Measurements from ENCODE around the gene KYNU. TPM values are rescaled to one million over a fixed set of nuclear protein-coding genes. Genes with fewer than 3 reads are reported as not detected.
"Not testable (repeated sequence)": the region's sequence is repeated elsewhere in the genome, so short reads cannot be mapped to it uniquely, and the experiment has no call there.

KYNU gene
- total RNA-seq, 1 experiment from 2014 or later, result 55.7 TPM

GRCh38 chr2:143085125-143085784 is 207.8 kb downstream of the KYNU start:
- BruUV-seq (replicated peaks), result no TSS peak
- CTCF ChIA-PET, result no interaction called here
- no peak overlapping the region for H3K4me2 ChIP-seq
- no peak for DNase-seq
- no peaks in the 10 kb centered on the region for H3K27me3 ChIP-seq (ENCODE audit: insufficient read depth, low read depth)
- H3K9me3 ChIP-seq (ENCODE audit: insufficient read depth, low read depth), result no peaks in the 10 kb centered on the region
- POLR2A ChIA-PET (ENCODE audit: unreplicated experiment), result no interaction called here
- H3K36me3 ChIP-seq (ENCODE audit: low read depth), result no peaks in the 10 kb centered on the region
- H3K79me2 ChIP-seq (ENCODE audit: low read depth), result no peaks in the 10 kb centered on the region
- TF ChIP-seq EZH2 (IDR thresholded peaks at IDR 0.05; ENCODE audit: low read depth) (no peak), CTCF (conservative IDR thresholded peaks at IDR 0.05) (no peak)
- no peak overlapping the region for H3K4me3 ChIP-seq
- intact Hi-C loops (cut with micrococcal nuclease; ENCODE audit: unreplicated experiment), result no loop called here
- no peaks in the 10 kb centered on the region for H4K20me1 ChIP-seq (ENCODE audit: insufficient read depth)
- no peak overlapping the region for H3K27ac ChIP-seq
- no peak overlapping the region for H2AFZ ChIP-seq
- H3F3A ChIP-seq (ENCODE audit: insufficient read depth, low read depth), result no peaks in the 10 kb centered on the region
- H3K4me1 ChIP-seq (replicated peaks; ENCODE audit: insufficient read depth), result 0 out of 2 replicates have a peak, but pooled peaks cover 5% of the 10 kb centered on the region
- H3K9me2 ChIP-seq (ENCODE audit: insufficient read depth), result no peaks in the 10 kb centered on the region

GRCh38 chr2:143087033-143087432 is 209.6 kb downstream of the KYNU start:
- intact Hi-C loops (cut with micrococcal nuclease; ENCODE audit: unreplicated experiment), result no loop called here
- Histone ChIP-seq H3K4me1 (replicated peaks; ENCODE audit: insufficient read depth) (0 out of 2 replicates have a peak, but pooled peaks cover 5% of the 10 kb centered on the region), H3F3A (ENCODE audit: insufficient read depth, low read depth) (no peaks in the 10 kb centered on the region), H4K20me1 (ENCODE audit: insufficient read depth) (no peaks in the 10 kb centered on the region), H3K79me2 (ENCODE audit: low read depth) (no peaks in the 10 kb centered on the region), H2AFZ (no peak overlapping the region), H3K27ac (no peak overlapping the region), H3K9me3 (ENCODE audit: insufficient read depth, low read depth) (no peaks in the 10 kb centered on the region), H3K9me2 (ENCODE audit: insufficient read depth) (no peaks in the 10 kb centered on the region), H3K4me3 (no peak overlapping the region), H3K4me2 (no peak overlapping the region), H3K27me3 (ENCODE audit: insufficient read depth, low read depth) (no peaks in the 10 kb centered on the region), H3K36me3 (ENCODE audit: low read depth) (no peaks in the 10 kb centered on the region)
- CTCF ChIA-PET, result no interaction called here
- POLR2A ChIA-PET (ENCODE audit: unreplicated experiment), result no interaction called here
- TF ChIP-seq EZH2 (IDR thresholded peaks at IDR 0.05; ENCODE audit: low read depth) (no peak), CTCF (conservative IDR thresholded peaks at IDR 0.05) (no peak)
- no TSS peak for BruUV-seq (replicated peaks)
- DNase-seq, result no peak

- no peaks in the 10 kb centered on the region for H3K9me2 ChIP-seq (ENCODE audit: insufficient read depth)
- no peaks in the 10 kb centered on the region for H4K20me1 ChIP-seq (ENCODE audit: insufficient read depth)
- CTCF ChIA-PET, result no interaction called here
- POLR2A ChIA-PET (ENCODE audit: unreplicated experiment), result no interaction called here
- no peak overlapping the region for H3K4me3 ChIP-seq
- H3K4me1 ChIP-seq (replicated peaks; ENCODE audit: insufficient read depth), result 0 out of 2 replicates have a peak, but pooled peaks cover 5% of the 10 kb centered on the region
- no peak overlapping the region for H3K4me2 ChIP-seq
- H3K27me3 ChIP-seq (ENCODE audit: insufficient read depth, low read depth), result no peaks in the 10 kb centered on the region
- H3F3A ChIP-seq (ENCODE audit: insufficient read depth, low read depth), result no peaks in the 10 kb centered on the region
- TF ChIP-seq EZH2 (IDR thresholded peaks at IDR 0.05; ENCODE audit: low read depth) (no peak), CTCF (conservative IDR thresholded peaks at IDR 0.05) (no peak)
- BruUV-seq (replicated peaks), result no TSS peak
- H3K79me2 ChIP-seq (ENCODE audit: low read depth), result no peaks in the 10 kb centered on the region
- intact Hi-C loops (cut with micrococcal nuclease; ENCODE audit: unreplicated experiment), result no loop called here
- no peaks in the 10 kb centered on the region for H3K36me3 ChIP-seq (ENCODE audit: low read depth)
- no peak overlapping the region for H3K27ac ChIP-seq
- no peaks in the 10 kb centered on the region for H3K9me3 ChIP-seq (ENCODE audit: insufficient read depth, low read depth)
- DNase-seq, result no peak
- no peak overlapping the region for H2AFZ ChIP-seq
Observed at GRCh38 chr2:143088388-143088787, 210.9 kb downstream of the KYNU start.

- BruUV-seq (replicated peaks); H3K27ac ChIP-seq; DNase-seq; intact Hi-C loops (cut with micrococcal nuclease; ENCODE audit: unreplicated experiment); H3K9me2 ChIP-seq (ENCODE audit: insufficient read depth); H3F3A ChIP-seq (ENCODE audit: insufficient read depth, low read depth); H3K79me2 ChIP-seq (ENCODE audit: low read depth); H3K4me1 ChIP-seq (replicated peaks; ENCODE audit: insufficient read depth); H2AFZ ChIP-seq; CTCF ChIA-PET; H3K27me3 ChIP-seq (ENCODE audit: insufficient read depth, low read depth); H3K9me3 ChIP-seq (ENCODE audit: insufficient read depth, low read depth); POLR2A ChIA-PET (ENCODE audit: unreplicated experiment); H3K4me2 ChIP-seq; H3K4me3 ChIP-seq; H3K36me3 ChIP-seq (ENCODE audit: low read depth); H4K20me1 ChIP-seq (ENCODE audit: insufficient read depth): not testable (repeated sequence)
Observed at GRCh38 chr2:143089520-143089919, 212.1 kb downstream of the KYNU start.

Measured in PC-9 (cell line).